CD14-positive monocyte (primary cell): ENCODE data around the gene ELSPBP1. TPM values are rescaled to one million over a fixed set of nuclear protein-coding genes. Genes with fewer than 3 reads are reported as not detected.

Experiments
- DNase-seq, 3 donors: peaks; one replicate each; pipeline ENCODE4 v3.0.0-alpha.2; 2011 to 2022
- H2AFZ ChIP-seq: 2 replicates; pipeline ENCODE4 v1.6.0; 2012; ENCODE audit warnings: mild to moderate bottlenecking, low read depth, low read length, inconsistent platforms; ENCODE audit not compliant: insufficient read depth, poor library complexity, severe bottlenecking
- H3K27ac ChIP-seq, 2 donors: 1 replicate in 1 of 2; 2 replicates in 1 of 2; pipeline ENCODE4 v1.5.1; 2012 to 2013; ENCODE audit warnings: low read length in 2 of 2, control low read depth in 1 of 2, inconsistent platforms in 1 of 2, low read depth in 1 of 2, mild to moderate bottlenecking in 1 of 2
- H3K27me3 ChIP-seq, 2 donors: one replicate each; pipeline versions ENCODE4 v1.6.0 to v1.6.1; 2011 to 2013; ENCODE audit warnings: low read length in 2 of 2; ENCODE audit not compliant: control insufficient read depth in 2 of 2, insufficient read depth in 2 of 2
- H3K36me3 ChIP-seq, 2 donors: replicated peaks in 1 of 2; 1 replicate in 1 of 2; 2 replicates in 1 of 2; pipeline versions ENCODE4 v1.5.1 to v1.6.1; 2012 to 2013; ENCODE audit warnings: low read length in 2 of 2, control low read depth in 1 of 2, inconsistent platforms in 1 of 2, mild to moderate bottlenecking in 1 of 2; ENCODE audit not compliant: insufficient read depth in 2 of 2, control insufficient read depth in 1 of 2
- H3K4me1 ChIP-seq, 2 donors: 1 replicate in 1 of 2; 2 replicates in 1 of 2; pipeline versions ENCODE4 v1.5.1 to v1.6.1; 2012 to 2013; ENCODE audit warnings: low read length in 2 of 2, control low read depth in 1 of 2, inconsistent platforms in 1 of 2, mild to moderate bottlenecking in 1 of 2, moderate library complexity in 1 of 2; ENCODE audit not compliant: insufficient read depth in 2 of 2, control insufficient read depth in 1 of 2
- H3K4me2 ChIP-seq: replicated peaks from 2 replicates; pipeline ENCODE3; 2012; ENCODE audit warnings: low read length, moderate library complexity, mild to moderate bottlenecking; ENCODE audit not compliant: poor library complexity, severe bottlenecking; ENCODE audit errors: extremely low read depth
- H3K4me3 ChIP-seq, 3 experiments: fragments of 200-600 bp in 1 of 3; sonication (generic) in 1 of 3; replicated peaks in 1 of 3; 1 replicate in 2 of 3; 2 replicates in 1 of 3; pipeline ENCODE4 v1.5.1; 2011 to 2013; ENCODE audit warnings: low read length in 3 of 3, mild to moderate bottlenecking in 3 of 3, control low read depth in 2 of 3, low read depth in 2 of 3, inconsistent platforms in 1 of 3, moderate library complexity in 1 of 3
- H3K79me2 ChIP-seq: 2 replicates; pipeline ENCODE4 v1.6.0; 2012; ENCODE audit warnings: mild to moderate bottlenecking, control low read depth, inconsistent platforms, low read length, moderate library complexity; ENCODE audit not compliant: insufficient read depth
- H3K9ac ChIP-seq: 2 replicates; pipeline ENCODE4 v1.6.0; 2017; ENCODE audit warnings: low read length, mild to moderate bottlenecking; ENCODE audit not compliant: insufficient read depth, poor library complexity, severe bottlenecking
- H3K9me3 ChIP-seq, 2 donors: replicated peaks in 1 of 2; 1 replicate in 1 of 2; 2 replicates in 1 of 2; pipeline versions ENCODE4 v1.5.1 to v1.6.1; 2012 to 2013; ENCODE audit warnings: low read length in 2 of 2, control low read depth in 1 of 2; ENCODE audit not compliant: control insufficient read depth in 1 of 2, insufficient read depth in 1 of 2
- H4K20me1 ChIP-seq: 2 replicates; pipeline ENCODE4 v1.6.0; 2012; ENCODE audit warnings: mild to moderate bottlenecking, low read length, control low read depth, moderate library complexity; ENCODE audit not compliant: insufficient read depth
- H3K27ac Mint-ChIP-seq, 7 donors: one replicate each; pipeline ENCODE4 v1.8.0; 2020; ENCODE audit warnings: mild to moderate bottlenecking in 7 of 7, mixed read lengths in 7 of 7, moderate library complexity in 6 of 7, inconsistent platforms in 2 of 7
- H3K27me3 Mint-ChIP-seq, 3 donors: one replicate each; pipeline ENCODE4 v1.8.0; 2021 to 2022; ENCODE audit warnings: low read depth in 3 of 3, mild to moderate bottlenecking in 3 of 3, mixed read lengths in 3 of 3, moderate library complexity in 3 of 3, inconsistent platforms in 1 of 3
- H3K36me3 Mint-ChIP-seq, 2 donors: one replicate each; pipeline ENCODE4 v1.8.0; 2020; ENCODE audit warnings: mixed read lengths in 2 of 2, inconsistent platforms in 1 of 2, mild to moderate bottlenecking in 1 of 2
- H3K4me1 Mint-ChIP-seq: one replicate; pipeline ENCODE4 v1.8.0; 2020; ENCODE audit warnings: mild to moderate bottlenecking, mixed read lengths
- H3K4me3 Mint-ChIP-seq, 2 donors: one replicate each; pipeline ENCODE4 v1.8.0; 2020; ENCODE audit warnings: mild to moderate bottlenecking in 2 of 2, mixed read lengths in 2 of 2, moderate library complexity in 1 of 2
- H3K9me3 Mint-ChIP-seq, 7 donors: one replicate each; pipeline ENCODE4 v1.8.0; 2020 to 2022; ENCODE audit warnings: mixed read lengths in 7 of 7, mild to moderate bottlenecking in 6 of 7, moderate library complexity in 6 of 7, inconsistent platforms in 2 of 7
- WGBS: methylation state at CpG from one replicate; pipeline ENCODE4 v1.1.5; 2013; ENCODE audit warnings: missing lambda C conversion rate; ENCODE audit not compliant: insufficient coverage; 5-methylcytosine and 5-hydroxymethylcytosine counted together
- intact Hi-C, 2 donors: fragments of 100-400 bp; cut with micrococcal nuclease; formaldehyde crosslinking; loops; one replicate each; pipeline versions ENCODE4 v1.15.0 to v1.15.1; 2023
- polyA plus RNA-seq, 3 donors: library from polyadenylated mRNA; depleted of rRNA in 1 of 3; unstranded in 2 of 3; stranded (reverse) in 1 of 3; fragments of 300-500 nt in 2 of 3; fragments of >200 nt in 1 of 3; fragmentation: Illumina TruSeq in 2 of 3; gene quantifications; 1 replicate in 2 of 3; 2 replicates in 1 of 3; pipeline ENCODE4 v1.2.3, GENCODE V29; 2012 to 2021
- TF ChIP-seq, protein P1 (sequence below): fragments of 200-600 bp; IDR thresholded peaks from one replicate; pipeline ENCODE4 v1.8.0; 2022; ENCODE audit warnings: antibody characterized with exemption, mild to moderate bottlenecking

Gene ELSPBP1
- polyA plus RNA-seq, 3 donors: not detected

GRCh38 chr19:48000846-48001245, 6.4 kb downstream of the ELSPBP1 start:
- Mint-ChIP-seq H3K9me3 (peaks cover 0 to 7% (median 3%) of the 10 kb centered on the region in 7 donors), H3K27ac (no peak overlapping the region), H3K36me3 (no peaks in the 10 kb centered on the region), H3K4me1 (no peaks in the 10 kb centered on the region), H3K27me3 (peaks cover 5 to 12% (median 5%) of the 10 kb centered on the region in 3 donors), H3K4me3 (no peak overlapping the region)
- WGBS: 90% methylated on average over 5 of the region's 6 CpGs
- intact Hi-C loops: no loop called here
- Histone ChIP-seq H3K4me2 (no peak overlapping the region), H3K4me1 (no peaks in the 10 kb centered on the region), H3K9ac (no peak overlapping the region), H3K36me3 (no peaks in the 10 kb centered on the region), H4K20me1 (no peaks in the 10 kb centered on the region), H3K27ac (no peak overlapping the region), H3K4me3 (no peak overlapping the region), H2AFZ (no peak overlapping the region), H3K27me3 (no peaks in the 10 kb centered on the region), H3K79me2 (no peaks in the 10 kb centered on the region), H3K9me3 (no peaks in the 10 kb centered on the region)
- TF ChIP-seq, protein P1, sequence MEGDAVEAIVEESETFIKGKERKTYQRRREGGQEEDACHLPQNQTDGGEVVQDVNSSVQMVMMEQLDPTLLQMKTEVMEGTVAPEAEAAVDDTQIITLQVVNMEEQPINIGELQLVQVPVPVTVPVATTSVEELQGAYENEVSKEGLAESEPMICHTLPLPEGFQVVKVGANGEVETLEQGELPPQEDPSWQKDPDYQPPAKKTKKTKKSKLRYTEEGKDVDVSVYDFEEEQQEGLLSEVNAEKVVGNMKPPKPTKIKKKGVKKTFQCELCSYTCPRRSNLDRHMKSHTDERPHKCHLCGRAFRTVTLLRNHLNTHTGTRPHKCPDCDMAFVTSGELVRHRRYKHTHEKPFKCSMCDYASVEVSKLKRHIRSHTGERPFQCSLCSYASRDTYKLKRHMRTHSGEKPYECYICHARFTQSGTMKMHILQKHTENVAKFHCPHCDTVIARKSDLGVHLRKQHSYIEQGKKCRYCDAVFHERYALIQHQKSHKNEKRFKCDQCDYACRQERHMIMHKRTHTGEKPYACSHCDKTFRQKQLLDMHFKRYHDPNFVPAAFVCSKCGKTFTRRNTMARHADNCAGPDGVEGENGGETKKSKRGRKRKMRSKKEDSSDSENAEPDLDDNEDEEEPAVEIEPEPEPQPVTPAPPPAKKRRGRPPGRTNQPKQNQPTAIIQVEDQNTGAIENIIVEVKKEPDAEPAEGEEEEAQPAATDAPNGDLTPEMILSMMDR: no peak
- no peak for DNase-seq

DNA sequence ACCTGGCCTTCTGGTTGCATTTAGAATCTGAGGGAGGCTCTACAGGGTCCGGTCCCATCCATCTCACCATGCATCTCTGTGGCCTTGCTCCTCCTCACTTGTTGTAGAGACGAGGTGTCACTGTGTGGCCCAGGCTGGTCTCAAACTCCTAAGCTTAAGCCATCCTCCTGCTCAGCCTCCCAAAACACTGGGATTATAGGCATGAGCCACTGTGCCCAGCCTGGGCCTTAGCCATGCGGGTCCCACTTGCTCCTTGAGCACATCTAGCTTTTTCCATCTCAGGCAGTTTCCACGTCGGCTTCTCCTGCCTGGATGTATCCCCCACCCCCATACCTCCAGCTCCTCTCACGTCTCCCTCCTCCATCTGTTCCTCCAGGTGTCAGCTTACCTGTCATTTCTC, 9.8 kb downstream of the ELSPBP1 start:
- no peak overlapping the region for H3K4me2 ChIP-seq
- no peaks in the 10 kb centered on the region for H3K79me2 ChIP-seq
- H3K36me3 Mint-ChIP-seq: no peaks in the 10 kb centered on the region
- WGBS: 87% methylated on average over 6 of the region's 6 CpGs
- H3K36me3 ChIP-seq: no peaks in the 10 kb centered on the region
- H4K20me1 ChIP-seq: no peaks in the 10 kb centered on the region
- DNase-seq: no peak
- no peak overlapping the region for H3K9ac ChIP-seq
- TF ChIP-seq, protein P1: no peak
- no peaks in the 10 kb centered on the region for H3K4me1 ChIP-seq
- H3K4me3 ChIP-seq: no peak overlapping the region
- no peak overlapping the region for H3K27ac Mint-ChIP-seq
- H3K9me3 Mint-ChIP-seq: peaks cover 2 to 12% (median 9%) of the 10 kb centered on the region in 7 donors
- H2AFZ ChIP-seq: no peak overlapping the region
- no peaks in the 10 kb centered on the region for H3K4me1 Mint-ChIP-seq
- no peak overlapping the region for H3K4me3 Mint-ChIP-seq
- intact Hi-C loops: no loop called here
- no peak overlapping the region for H3K27ac ChIP-seq
- peaks cover 2 to 12% (median 2%) of the 10 kb centered on the region in 3 donors for H3K27me3 Mint-ChIP-seq
- H3K9me3 ChIP-seq: peaks cover 0 to 5% of the 10 kb centered on the region in 2 donors
- H3K27me3 ChIP-seq: no peaks in the 10 kb centered on the region
